ENCODE measurements around the gene MAD1L1. TPM values are rescaled to one million over a fixed set of nuclear protein-coding genes. Genes with fewer than 3 reads are reported as not detected.
A peak's percentile ranks its signal among the peaks of the same experiment; 100 is the strongest.
"Not testable (repeated sequence)": the region's sequence is repeated elsewhere in the genome, so short reads cannot be mapped to it uniquely, and the experiment has no call there.

The MAD1L1 gene
- total RNA-seq, 1 experiment from 2014 or later, result 46.7 TPM

- H3K9me3 ChIP-seq (ENCODE audit: low read depth, low read length, poor library complexity, severe bottlenecking), result no peaks in the 10 kb centered on the region
- ChIA-PET CTCF (no interaction called here), POLR2A (ENCODE audit: low non-redundant PET) (no interaction called here)
- H3K4me3 ChIP-seq (ENCODE audit: low read depth, low read length, poor library complexity, severe bottlenecking), result no peak overlapping the region
- H3K36me3 ChIP-seq (ENCODE audit: insufficient read depth, low read length, poor library complexity, severe bottlenecking), result no peaks in the 10 kb centered on the region
- intact Hi-C loops (cut with micrococcal nuclease; ENCODE audit: unreplicated experiment), result no loop called here
- no peak for DNase-seq (ENCODE audit: low spot score)
- no peak overlapping the region for H3K27ac ChIP-seq (ENCODE audit: low read depth, low read length, poor library complexity, severe bottlenecking)
- no TSS peak for BruUV-seq (replicated peaks)
- H3K4me1 ChIP-seq (ENCODE audit: insufficient read depth, low read length, poor library complexity, severe bottlenecking), result no peaks in the 10 kb centered on the region
- no peaks in the 10 kb centered on the region for H3K27me3 ChIP-seq (replicated peaks; ENCODE audit: insufficient read depth, low read depth, low read length, poor library complexity)
- TF ChIP-seq EZH2 (IDR thresholded peaks at IDR 0.05; ENCODE audit: borderline replicate concordance, low read depth, low read length, poor library complexity, severe bottlenecking) (no peak), CTCF (conservative IDR thresholded peaks at IDR 0.05; ENCODE audit: low read depth, low read length) (no peak)
Measured at GRCh38 chr7:1977059-1977875, 255.5 kb downstream of the MAD1L1 start.

DNA sequence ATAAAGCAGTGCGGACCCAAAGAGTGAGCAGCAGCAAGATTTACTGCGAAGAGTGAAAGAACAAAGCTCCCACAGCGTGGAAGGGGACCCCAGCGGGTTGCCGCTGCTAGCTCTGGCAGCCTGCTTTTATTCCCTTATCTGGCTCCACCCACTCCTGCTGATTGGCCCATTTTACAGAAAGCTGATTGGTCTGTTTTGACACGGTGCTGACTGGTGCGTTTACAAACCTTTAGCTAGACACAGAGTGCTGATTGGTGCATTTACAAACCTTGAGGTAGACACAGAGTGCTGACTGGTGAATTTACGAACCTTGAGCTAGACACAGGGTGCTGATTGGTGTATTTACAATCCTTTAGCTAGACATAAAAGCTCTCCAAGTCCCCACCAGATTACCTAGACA lies 256.2 kb downstream of the MAD1L1 start:
- H3K36me3 ChIP-seq (ENCODE audit: insufficient read depth, low read length, poor library complexity, severe bottlenecking); BruUV-seq (replicated peaks); H3K27me3 ChIP-seq (replicated peaks; ENCODE audit: insufficient read depth, low read depth, low read length, poor library complexity); intact Hi-C loops (cut with micrococcal nuclease; ENCODE audit: unreplicated experiment); POLR2A ChIA-PET (ENCODE audit: low non-redundant PET); H3K9me3 ChIP-seq (ENCODE audit: low read depth, low read length, poor library complexity, severe bottlenecking); H3K27ac ChIP-seq (ENCODE audit: low read depth, low read length, poor library complexity, severe bottlenecking); H3K4me1 ChIP-seq (ENCODE audit: insufficient read depth, low read length, poor library complexity, severe bottlenecking); H3K4me3 ChIP-seq (ENCODE audit: low read depth, low read length, poor library complexity, severe bottlenecking); CTCF ChIA-PET: not testable (repeated sequence)
- DNase-seq (ENCODE audit: low spot score), result peak; percentile 10

- no peak for DNase-seq (ENCODE audit: low spot score)
- Histone ChIP-seq H3K4me1 (ENCODE audit: insufficient read depth, low read length, poor library complexity, severe bottlenecking) (no peaks in the 10 kb centered on the region), H3K36me3 (ENCODE audit: insufficient read depth, low read length, poor library complexity, severe bottlenecking) (no peaks in the 10 kb centered on the region), H3K4me3 (ENCODE audit: low read depth, low read length, poor library complexity, severe bottlenecking) (no peak overlapping the region), H3K27me3 (replicated peaks; ENCODE audit: insufficient read depth, low read depth, low read length, poor library complexity) (no peaks in the 10 kb centered on the region), H3K9me3 (ENCODE audit: low read depth, low read length, poor library complexity, severe bottlenecking) (no peaks in the 10 kb centered on the region), H3K27ac (ENCODE audit: low read depth, low read length, poor library complexity, severe bottlenecking) (no peak overlapping the region)
- ChIA-PET CTCF (interaction anchor here (0.5 kb wide), 1 partner anchor 61 kb away, joined by 6 read pairs; no protein-coding TSS in a partner anchor), POLR2A (ENCODE audit: low non-redundant PET) (no interaction called here)
- TF ChIP-seq CTCF (conservative IDR thresholded peaks at IDR 0.05; ENCODE audit: low read depth, low read length), result no peak
- no peak for TF ChIP-seq EZH2 (IDR thresholded peaks at IDR 0.05; ENCODE audit: borderline replicate concordance, low read depth, low read length, poor library complexity, severe bottlenecking)
- BruUV-seq (replicated peaks), result no TSS peak
- intact Hi-C loops (cut with micrococcal nuclease; ENCODE audit: unreplicated experiment), result no loop called here
Measured at GRCh38 chr7:1975581-1975980, 257.2 kb downstream of the MAD1L1 start.

GRCh38 chr7:1975179-1975578 lies 257.6 kb downstream of the MAD1L1 start:
- H3K27ac ChIP-seq (ENCODE audit: low read depth, low read length, poor library complexity, severe bottlenecking), result no peak overlapping the region
- no peaks in the 10 kb centered on the region for H3K4me1 ChIP-seq (ENCODE audit: insufficient read depth, low read length, poor library complexity, severe bottlenecking)
- intact Hi-C loops (cut with micrococcal nuclease; ENCODE audit: unreplicated experiment), result no loop called here
- no peaks in the 10 kb centered on the region for H3K9me3 ChIP-seq (ENCODE audit: low read depth, low read length, poor library complexity, severe bottlenecking)
- H3K4me3 ChIP-seq (ENCODE audit: low read depth, low read length, poor library complexity, severe bottlenecking), result no peak overlapping the region
- DNase-seq (ENCODE audit: low spot score), result no peak
- BruUV-seq (replicated peaks), result no TSS peak
- CTCF ChIA-PET, result interaction anchor here (0.5 kb wide), 1 partner anchor 62 kb away, joined by 6 read pairs; no protein-coding TSS in a partner anchor
- no peak for TF ChIP-seq CTCF (conservative IDR thresholded peaks at IDR 0.05; ENCODE audit: low read depth, low read length)
- TF ChIP-seq EZH2 (IDR thresholded peaks at IDR 0.05; ENCODE audit: borderline replicate concordance, low read depth, low read length, poor library complexity, severe bottlenecking), result no peak
- H3K27me3 ChIP-seq (replicated peaks; ENCODE audit: insufficient read depth, low read depth, low read length, poor library complexity), result no peaks in the 10 kb centered on the region
- H3K36me3 ChIP-seq (ENCODE audit: insufficient read depth, low read length, poor library complexity, severe bottlenecking), result no peaks in the 10 kb centered on the region
- POLR2A ChIA-PET (ENCODE audit: low non-redundant PET), result no interaction called here
